Activated CD8-positive, alpha-beta memory T cell treated with anti-CD3 and anti-CD28 coated beads, Interleukin-2, amount 50 U/mL, for 1 hour (primary cell): ENCODE data around the gene TMEM108.

Experiments used
- DNase-seq: peaks from one replicate; pipeline ENCODE4 v3.0.0-alpha.2; 2020; ENCODE audit errors: extremely low read depth

The TMEM108 gene

GRCh38 chr3:133117342-133117741, 79.2 kb downstream of the TMEM108 start:
- DNase-seq: no peak

DNA sequence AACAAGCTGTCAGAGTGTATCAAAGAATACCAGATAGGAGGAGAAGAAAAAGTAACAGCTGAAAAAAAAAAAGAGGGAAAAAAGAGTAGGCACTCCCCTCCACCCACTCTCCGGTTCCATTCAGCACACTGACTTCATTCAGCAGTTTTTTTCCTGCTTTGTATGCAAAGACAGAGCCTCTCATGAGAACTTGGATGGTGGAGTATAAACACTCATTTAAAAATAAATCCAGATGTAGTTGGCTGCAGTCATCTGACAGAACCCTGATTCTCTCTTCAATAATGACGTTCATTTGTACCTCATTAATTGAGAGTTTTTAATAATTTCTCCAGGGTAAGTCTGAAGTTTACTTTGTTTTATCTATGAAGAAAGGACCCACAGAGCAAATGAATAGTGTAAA, 81.0 kb downstream of the TMEM108 start:
- no peak for DNase-seq

GRCh38 chr3:133121450-133121849, 83.3 kb downstream of the TMEM108 start:
- DNase-seq: no peak

DNA sequence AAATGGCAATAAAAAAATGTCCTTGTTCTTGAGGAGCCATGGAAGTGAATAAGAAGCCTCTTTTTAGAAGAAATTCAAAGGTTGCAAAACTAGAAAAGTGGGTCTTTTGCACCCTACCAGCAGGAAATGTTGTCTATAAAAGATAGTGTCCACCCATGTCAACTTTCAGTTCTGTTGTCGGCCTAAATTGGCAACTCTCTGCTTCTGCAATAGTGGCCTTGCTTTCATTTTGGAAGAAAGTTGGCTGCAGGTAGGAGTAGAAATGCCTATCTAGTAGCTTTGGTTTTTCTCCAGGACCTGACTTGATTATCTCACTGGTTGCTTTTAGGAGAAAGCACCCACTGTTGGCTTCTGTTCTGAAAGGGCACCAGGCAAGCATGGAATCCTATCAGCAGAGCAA, 85.4 kb downstream of the TMEM108 start:
- no peak for DNase-seq

DNA sequence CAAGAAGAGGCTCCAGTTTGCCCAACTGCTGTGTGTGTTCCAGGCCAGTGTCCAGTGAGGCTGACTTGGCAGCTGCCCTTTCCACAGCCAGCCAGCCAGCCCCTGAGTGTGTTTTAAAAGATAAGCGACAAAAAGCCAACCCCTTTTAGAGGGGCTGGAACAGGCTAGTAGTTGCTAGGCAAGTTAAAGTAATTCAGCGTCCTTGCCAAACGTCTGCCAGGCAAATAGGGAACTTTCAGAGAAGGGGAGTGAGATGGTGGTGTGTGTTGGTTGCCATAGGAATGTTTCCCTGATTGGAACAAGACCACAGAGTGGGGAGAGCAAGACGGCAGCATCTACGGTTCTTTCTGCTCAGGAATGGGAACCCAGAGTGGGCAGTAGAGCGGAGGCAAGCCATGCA, 86.3 kb downstream of the TMEM108 start:
- no peak for DNase-seq

DNA sequence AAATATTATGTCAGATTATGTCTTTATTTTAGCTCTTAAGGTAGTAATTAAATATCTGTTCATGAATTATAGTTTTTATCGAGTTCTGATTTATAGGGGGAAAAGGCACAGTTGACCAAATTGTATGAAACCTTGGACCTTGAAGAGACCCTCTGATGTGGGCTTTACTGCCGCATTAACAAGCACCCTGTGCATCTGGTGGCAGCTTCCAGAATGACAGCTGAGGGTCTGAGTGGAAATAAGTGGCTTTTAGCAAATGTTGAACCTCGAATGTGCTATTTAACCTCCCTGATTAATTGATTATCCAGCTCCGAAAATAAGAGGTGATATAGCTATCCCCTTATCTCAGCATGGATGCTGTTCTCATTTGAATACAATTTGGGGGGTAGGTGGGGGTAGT, 87.0 kb downstream of the TMEM108 start:
- no peak for DNase-seq

- DNase-seq: no peak
Measured at GRCh38 chr3:133125802-133126201, 87.6 kb downstream of the TMEM108 start.

DNA sequence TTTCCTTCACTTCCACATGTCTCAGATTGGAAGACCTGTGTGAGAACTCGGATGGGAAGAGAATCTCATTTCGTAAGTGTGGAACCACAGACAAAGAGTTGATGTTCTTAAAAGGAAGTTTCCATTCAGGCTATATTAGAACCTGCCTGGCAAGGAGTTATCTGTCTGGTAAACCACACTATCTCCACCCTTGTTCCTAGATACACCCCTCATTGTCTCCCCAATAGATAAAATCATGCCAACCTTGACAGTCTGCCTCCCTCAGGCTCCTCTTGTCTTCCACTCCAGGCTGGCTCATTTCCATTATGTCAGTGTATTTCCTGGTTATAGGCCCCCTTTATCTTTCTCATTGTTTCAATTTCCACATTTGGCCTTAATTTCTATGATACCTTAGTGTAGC, 89.2 kb downstream of the TMEM108 start:
- no peak for DNase-seq

- DNase-seq: no peak
Measured at GRCh38 chr3:133130168-133130567, 92.0 kb downstream of the TMEM108 start.

DNA sequence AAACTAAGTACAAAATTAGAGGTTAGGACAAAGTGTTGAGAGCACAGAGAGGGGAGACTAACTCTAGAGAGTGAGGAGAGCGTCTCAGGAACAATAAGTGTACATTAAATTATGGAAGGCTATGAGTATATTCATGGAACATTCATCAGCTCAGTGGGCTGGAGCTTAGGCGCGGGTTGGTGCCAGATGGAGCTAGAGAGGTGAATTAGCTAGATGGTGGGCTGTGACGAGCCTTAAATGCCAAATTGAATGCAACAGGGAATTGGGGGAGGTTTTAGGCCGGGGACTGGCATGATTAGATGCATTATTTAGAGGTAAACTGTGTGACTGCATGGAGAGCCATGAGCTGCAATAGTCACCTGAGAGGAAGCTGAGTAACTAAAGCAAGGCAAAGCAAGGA, 97.1 kb downstream of the TMEM108 start:
- DNase-seq: no peak

DNA sequence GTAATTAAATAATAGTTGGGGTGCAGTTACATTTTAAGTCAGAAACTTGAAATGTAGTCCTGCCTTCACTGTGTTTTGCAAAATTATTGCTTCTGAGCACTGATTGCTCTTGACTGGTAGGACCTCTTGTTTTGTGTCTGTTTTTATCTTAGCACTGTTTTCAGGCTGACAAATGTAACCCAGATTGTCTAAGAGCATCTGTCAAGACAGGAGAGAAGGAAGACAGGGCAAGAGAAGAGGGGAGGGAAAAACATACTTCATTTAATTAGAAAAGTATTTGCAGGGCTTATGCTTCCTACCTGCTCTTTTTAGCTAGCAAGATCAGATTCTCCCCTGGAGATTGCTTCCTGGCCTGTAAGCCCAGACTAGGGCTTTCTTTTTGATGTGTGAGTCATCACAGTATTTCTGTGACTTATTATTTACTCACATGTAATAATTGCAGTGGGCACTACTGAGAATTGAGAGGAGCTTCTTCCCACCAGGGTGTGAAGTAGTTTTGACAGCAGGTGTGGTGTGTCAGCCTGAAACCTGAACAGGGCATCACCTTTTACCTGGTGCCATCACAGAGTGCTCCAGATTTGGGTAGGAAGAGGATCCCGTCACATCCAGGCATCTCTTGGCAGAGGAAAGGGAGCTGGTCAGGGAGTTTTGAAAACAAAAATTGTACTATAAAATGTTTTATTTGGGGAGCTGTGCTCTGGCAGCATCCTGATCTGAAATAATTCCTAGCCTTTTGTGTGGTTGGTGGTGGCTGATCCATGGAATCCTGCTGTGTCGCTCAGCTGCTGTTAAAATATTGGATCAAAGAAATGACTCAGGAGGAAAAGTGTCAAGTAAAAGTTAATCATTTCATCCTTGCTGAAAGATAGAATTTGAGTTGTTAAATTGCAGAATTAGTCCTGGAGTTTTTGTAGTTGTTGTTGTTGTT, 98.2 kb downstream of the TMEM108 start:
- DNase-seq: no peak

- DNase-seq: no peak
Measured at GRCh38 chr3:133137042-133137996, 99.1 kb downstream of the TMEM108 start.

DNA sequence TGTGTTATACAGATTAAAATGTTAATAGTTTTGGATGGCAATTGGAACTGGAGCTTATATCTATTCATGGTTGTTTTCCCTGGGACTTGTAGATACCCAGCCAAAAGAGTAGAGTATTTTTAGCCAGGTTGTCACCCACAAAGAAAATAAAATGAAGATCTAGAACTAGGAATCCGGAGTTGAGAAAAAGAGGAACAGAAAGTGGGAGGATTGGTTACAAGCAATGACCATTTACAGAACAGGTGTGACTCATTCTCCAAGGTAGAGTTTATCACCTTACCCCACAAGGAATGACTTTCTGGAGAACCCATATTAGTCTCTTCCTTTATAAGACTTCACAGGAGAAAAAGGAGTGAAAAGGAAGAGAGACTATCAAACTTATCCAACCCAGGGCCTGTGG, 99.8 kb downstream of the TMEM108 start:
- DNase-seq: no peak

DNA sequence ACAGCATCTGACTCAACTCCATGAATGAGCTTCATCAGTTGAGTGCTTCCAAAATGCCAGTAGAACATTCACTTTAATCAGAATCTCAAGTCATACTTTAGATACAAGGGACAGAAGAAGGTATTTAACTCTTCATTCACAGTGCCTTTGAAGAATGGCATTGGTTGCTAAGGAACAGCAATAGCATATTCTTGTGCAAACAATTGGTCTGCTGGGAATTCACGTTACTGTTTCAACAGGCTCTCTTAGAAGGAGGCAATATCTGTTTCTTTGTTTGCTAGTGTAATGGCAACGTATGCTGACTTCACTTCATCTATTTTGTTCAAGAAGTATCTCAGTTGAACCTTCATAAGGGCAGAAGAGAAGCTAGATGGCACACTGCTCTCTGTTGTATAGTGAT, 113.9 kb downstream of the TMEM108 start:
- no peak for DNase-seq

DNA sequence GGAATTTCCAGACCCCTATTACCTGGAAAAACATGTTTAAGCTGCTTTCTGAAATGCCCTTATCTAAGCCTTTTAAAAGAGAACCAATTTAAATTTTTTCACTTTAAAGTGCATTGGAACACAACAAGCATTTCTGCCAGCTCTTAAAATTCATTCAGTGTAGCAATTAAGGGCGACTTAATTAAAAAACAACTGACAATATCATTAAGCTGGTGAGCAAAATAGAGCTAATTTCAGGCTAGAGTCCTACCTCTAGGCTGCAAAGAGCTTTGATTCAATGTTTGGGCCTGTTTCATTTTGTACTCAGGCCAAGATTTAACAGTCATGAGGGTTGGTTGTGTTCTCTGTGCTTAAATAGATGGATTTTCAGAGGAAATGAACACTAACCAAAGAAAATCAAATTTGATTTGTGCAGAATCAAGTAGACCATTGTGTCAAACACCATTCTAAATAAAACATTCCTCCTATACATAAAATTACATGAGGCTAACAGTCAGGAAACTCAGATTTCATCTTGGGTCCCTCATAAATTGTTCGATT, 114.6 kb downstream of the TMEM108 start:
- no peak for DNase-seq

- DNase-seq: no peak
Measured at GRCh38 chr3:133153382-133153781, 115.2 kb downstream of the TMEM108 start.

GRCh38 chr3:133157716-133158115, 119.5 kb downstream of the TMEM108 start:
- no peak for DNase-seq

- no peak for DNase-seq
Measured at GRCh38 chr3:133158686-133159085, 120.5 kb downstream of the TMEM108 start.

DNA sequence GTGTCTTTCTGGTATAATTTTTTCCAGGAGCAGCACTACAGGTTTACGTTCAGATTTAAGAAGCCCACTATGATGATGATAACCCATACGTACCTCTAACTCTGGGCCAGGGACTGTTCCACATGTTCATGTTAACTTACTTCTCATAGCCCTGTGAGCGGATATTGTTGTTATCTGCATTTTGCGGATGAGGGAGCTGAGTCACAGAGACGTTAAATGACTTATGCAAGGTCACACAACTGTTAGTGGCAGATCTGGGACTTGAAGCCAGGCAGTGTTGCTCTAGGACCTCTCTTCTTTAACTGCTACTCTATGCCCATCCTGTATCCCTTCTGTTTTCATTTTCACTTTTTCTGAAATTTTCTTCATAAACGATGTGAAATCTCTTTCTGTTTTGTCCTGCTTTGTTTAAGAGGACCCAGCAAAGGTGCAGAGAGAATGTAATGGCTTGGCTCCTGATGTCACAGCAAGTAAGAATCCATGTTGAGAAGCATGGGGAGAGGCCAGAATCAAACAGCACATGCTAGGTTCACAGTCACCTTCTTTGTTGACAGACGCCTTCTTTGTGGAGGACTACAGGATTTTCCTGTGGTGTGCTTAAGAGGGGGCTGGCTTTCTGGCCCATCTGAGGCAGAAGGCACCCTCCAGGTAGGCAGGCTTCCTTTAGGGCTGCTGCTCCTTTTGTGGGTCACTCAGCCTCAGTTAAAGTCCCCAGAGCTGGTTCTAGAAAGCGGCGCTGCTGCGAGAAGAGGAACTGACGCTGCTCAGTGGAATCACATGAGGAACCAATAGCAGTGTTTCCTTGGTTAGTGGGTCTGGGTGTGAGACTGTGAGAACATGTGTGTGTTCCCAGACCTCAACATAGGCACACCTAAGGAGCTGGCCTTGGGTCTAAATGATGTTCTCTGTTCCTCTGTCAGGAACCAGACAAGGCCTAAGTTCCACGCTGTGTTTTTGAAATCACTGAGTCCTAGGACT, 121.6 kb downstream of the TMEM108 start:
- no peak for DNase-seq

DNA sequence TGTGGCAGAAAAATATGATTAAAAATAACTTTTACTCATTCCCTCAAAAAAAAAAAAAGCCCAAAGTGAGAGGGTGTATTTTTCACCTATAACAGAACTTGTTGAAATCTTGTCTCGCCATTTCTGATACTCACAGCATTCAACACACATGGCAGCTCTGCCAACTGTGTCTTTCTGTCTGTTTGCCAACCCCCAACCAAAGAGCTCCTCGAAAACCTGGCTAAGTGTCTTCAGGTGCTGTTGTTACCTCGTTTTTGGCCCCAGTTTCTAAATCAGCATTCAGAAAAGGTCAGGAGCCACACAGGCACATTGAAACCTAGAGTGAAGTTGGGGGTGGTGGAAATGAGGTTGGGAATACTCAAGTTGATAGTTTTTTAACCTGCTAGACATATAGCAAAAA, 123.5 kb downstream of the TMEM108 start:
- no peak for DNase-seq

DNA sequence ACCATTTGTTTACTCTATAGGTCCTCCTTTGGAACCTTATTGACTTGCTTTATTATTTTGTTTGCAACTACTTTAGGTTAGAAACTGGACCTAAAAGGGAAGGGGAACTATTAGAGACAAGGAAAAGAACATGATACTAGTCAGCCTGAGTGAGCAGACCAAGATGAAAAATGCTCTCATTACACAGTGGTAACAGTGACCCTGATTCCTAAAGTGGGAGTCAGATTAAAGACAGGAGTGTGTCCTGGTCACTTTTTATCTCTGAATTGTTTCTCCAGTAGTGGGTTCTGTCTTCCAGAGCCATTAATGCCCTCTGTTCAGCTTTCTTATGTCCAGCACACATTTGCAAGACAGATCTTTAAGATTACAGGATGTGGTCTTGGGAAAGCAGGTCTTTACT, 124.1 kb downstream of the TMEM108 start:
- DNase-seq: no peak
